Progenitor cell of endocrine pancreas (in vitro differentiated cells): Measurements from ENCODE around the gene FAM149A. TPM values are rescaled to one million over a fixed set of nuclear protein-coding genes. Genes with fewer than 3 reads are reported as not detected.
A peak's percentile ranks its signal among the peaks of the same experiment; 100 is the strongest.

Experiments used
- DNase-seq: peaks from one replicate; pipeline ENCODE4 v3.0.0; 2021; ENCODE audit warnings: low spot score; ENCODE audit not compliant: unreplicated experiment
- H3K27ac Mint-ChIP-seq: 2 replicates; pipeline ENCODE4 v1.8.0; 2021; ENCODE audit warnings: mild to moderate bottlenecking, moderate library complexity, mixed read lengths
- H3K27me3 Mint-ChIP-seq: 2 replicates; pipeline ENCODE4 v1.8.0; 2021; ENCODE audit warnings: mixed read lengths
- H3K36me3 Mint-ChIP-seq: 2 replicates; pipeline ENCODE4 v1.8.0; 2022; ENCODE audit warnings: mixed read lengths; ENCODE audit not compliant: insufficient read depth
- H3K4me1 Mint-ChIP-seq: 2 replicates; pipeline ENCODE4 v1.8.0; 2021; ENCODE audit warnings: low read depth, mixed read lengths
- H3K4me3 Mint-ChIP-seq: 2 replicates; pipeline ENCODE4 v1.8.0; 2021; ENCODE audit warnings: low read depth, mild to moderate bottlenecking, moderate library complexity, mixed read lengths
- H3K9me3 Mint-ChIP-seq: 2 replicates; pipeline ENCODE4 v1.8.0; 2021; ENCODE audit warnings: low read depth, mixed read lengths
- CTCF ChIP-seq: fragments of 200-600 bp; sonication (generic); IDR thresholded peaks from one replicate; pipeline ENCODE4 v1.5.0; 2021; ENCODE audit warnings: antibody characterized with exemption, mild to moderate bottlenecking; ENCODE audit not compliant: unreplicated experiment
- total RNA-seq: library from RNA; stranded (reverse); gene quantifications from 2 replicates; pipeline ENCODE4 v1.2.1, GENCODE V29; 2021

FAM149A gene
- total RNA-seq, 1 donor from 2014 or later = 12.0 TPM

- Mint-ChIP-seq H3K27me3 (peaks cover 9% of the 10 kb centered on the region), H3K9me3 (no peaks in the 10 kb centered on the region), H3K36me3 (no peaks in the 10 kb centered on the region), H3K4me3 (no peak overlapping the region), H3K27ac (no peak overlapping the region), H3K4me1 (peaks cover 22% of the 10 kb centered on the region)
- no peak for DNase-seq
- no peak for TF ChIP-seq CTCF
Observed at GRCh38 chr4:186134257-186134656, 29.8 kb downstream of the FAM149A start.

GRCh38 chr4:186134861-186135260 lies 30.4 kb downstream of the FAM149A start:
- no peak for DNase-seq
- Mint-ChIP-seq H3K4me1 (peaks cover 22% of the 10 kb centered on the region), H3K27ac (no peak overlapping the region), H3K27me3 (peaks cover 9% of the 10 kb centered on the region), H3K36me3 (no peaks in the 10 kb centered on the region), H3K4me3 (no peak overlapping the region), H3K9me3 (no peaks in the 10 kb centered on the region)
- TF ChIP-seq CTCF = no peak

GRCh38 chr4:186137196-186137794 lies 32.8 kb downstream of the FAM149A start:
- TF ChIP-seq CTCF = peak; percentile 70
- Mint-ChIP-seq H3K36me3 (no peaks in the 10 kb centered on the region), H3K4me3 (no peak overlapping the region), H3K9me3 (no peaks in the 10 kb centered on the region), H3K4me1 (peaks cover 10% of the 10 kb centered on the region), H3K27me3 (peaks cover 17% of the 10 kb centered on the region), H3K27ac (no peak overlapping the region)
- DNase-seq = no peak

GRCh38 chr4:186144198-186144945 lies 39.9 kb downstream of the FAM149A start:
- Mint-ChIP-seq H3K27me3 (peaks cover 36% of the 10 kb centered on the region), H3K9me3 (no peaks in the 10 kb centered on the region), H3K36me3 (no peaks in the 10 kb centered on the region), H3K27ac (peak overlapping the region; percentile 92), H3K4me1 (peaks cover 13% of the 10 kb centered on the region), H3K4me3 (peak overlapping the region; percentile 84)
- peak; percentile 43 for TF ChIP-seq CTCF
- DNase-seq = peak; percentile 54

- peak; percentile 46 for DNase-seq
- no peaks in the 10 kb centered on the region for H3K9me3 Mint-ChIP-seq
- H3K4me1 Mint-ChIP-seq = peaks cover 13% of the 10 kb centered on the region
- H3K36me3 Mint-ChIP-seq = no peaks in the 10 kb centered on the region
- H3K27ac Mint-ChIP-seq = peak overlapping the region; percentile 64
- peak overlapping the region; percentile 81 for H3K4me3 Mint-ChIP-seq
- no peak for TF ChIP-seq CTCF
- H3K27me3 Mint-ChIP-seq = peaks cover 36% of the 10 kb centered on the region
Observed at GRCh38 chr4:186144946-186145569, 40.6 kb downstream of the FAM149A start.
